ENCODE data around the gene CCT7. TPM values are rescaled to one million over a fixed set of nuclear protein-coding genes. Genes with fewer than 3 reads are reported as not detected.

The CCT7 gene
- polyA plus RNA-seq, 1 of the 3 experiments (the other 2 are of a cell fraction): 369 TPM

- no peak within 1 kb of the TSS for H3K9ac ChIP-seq
- H3F3A ChIP-seq (replicated peaks; ENCODE audit: insufficient read depth): no peaks in the 10 kb centered on the region
- peaks cover 0 to 15% of the 10 kb centered on the region in 2 experiments; a peak in 1 of 4 replicates for H3K4me1 ChIP-seq (ENCODE audit: control insufficient read depth in 1 of 2, insufficient read depth in 2 of 2, low read depth in 1 of 2, low read length in 1 of 2)
- peak within 1 kb of the TSS; percentile 89 for H3K4me2 ChIP-seq
- peak within 1 kb of the TSS; percentile 35; the same call in 1 of the 2 replicates for H2AFZ ChIP-seq (ENCODE audit: low read depth)
- no peaks in the 10 kb centered on the region for H3K9me2 ChIP-seq
- no peaks in the 10 kb centered on the region for H3K9me3 ChIP-seq
- peaks cover 5% of the 10 kb centered on the region; the same call in 1 of the 2 replicates for H4K20me1 ChIP-seq (ENCODE audit: insufficient read depth)
- no peaks in the 10 kb centered on the region for H3K36me3 ChIP-seq (replicated peaks in 1 of 2; ENCODE audit: control insufficient read depth in 1 of 2, insufficient read depth in 2 of 2, low read length in 1 of 2)
- ChIA-PET CTCF (interaction anchor here (1.0 to 4.7 kb wide), 3 partner anchors 26 to 116 kb away, joined by 3 to 27 read pairs (median 9); partner anchors contain the start of genes CCT7 and PRADC1), POLR2A (no interaction called here)
- no peak within 1 kb of the TSS for H3K27ac ChIP-seq (ENCODE audit: low read depth in 2 of 2, low read length in 1 of 2)
- peak within 1 kb of the TSS; percentile 51 to 62 for H3K4me3 ChIP-seq (ENCODE audit: low read depth in 2 of 2, low read length in 1 of 2)
- whole genome bisulfite sequencing (ENCODE audit: low lambda C conversion rate): 2% methylated on average over 16 of the region's 45 CpGs
- peaks cover 54% of the 10 kb centered on the region for H3K27me3 ChIP-seq (ENCODE audit: insufficient read depth)
- TF ChIP-seq NRF1 (IDR thresholded peaks at IDR 0.05; ENCODE audit: low read depth, low read length) (peak; percentile 23; the same call in 1 of the 2 replicates), REST (IDR thresholded peaks at IDR 0.05; ENCODE audit: low read depth, low read length) (0 out of 2 replicates have a peak, but pooled peaks have one; percentile 6), RAD21 (IDR thresholded peaks at IDR 0.05; ENCODE audit: low read length) (no peak), GABPA (IDR thresholded peaks at IDR 0.05; ENCODE audit: low read depth) (no peak), SIN3A (IDR thresholded peaks at IDR 0.05; ENCODE audit: borderline replicate concordance, low read depth, low read length) (no peak), TAF1 (IDR thresholded peaks at IDR 0.05; ENCODE audit: borderline replicate concordance, low read depth, low read length) (no peak), MXI1 (IDR thresholded peaks at IDR 0.05; ENCODE audit: low read depth, low read length) (0 out of 2 replicates have a peak, but pooled peaks have one; percentile 23), CHD2 (IDR thresholded peaks at IDR 0.05; ENCODE audit: low read length, partially characterized antibody) (peak; percentile 36)
- no peaks in the 10 kb centered on the region for H3K79me2 ChIP-seq (ENCODE audit: insufficient read depth)
- peak; percentile 93 for DNase-seq
Observed at GRCh38 chr2:73293534-73294171, 59.5 kb downstream of the CCT7 start, which contains the start of gene EGR4. Gene EGR4 (minus strand): TSS chr2:73293548. CDS start chr2:73293317, 231 bp downstream.

GRCh38 chr2:73294239-73294638 is 60.1 kb downstream of the CCT7 start:
- DNase-seq: no peak
- Histone ChIP-seq H3K4me2 (no peak overlapping the region), H4K20me1 (ENCODE audit: insufficient read depth) (peaks cover 5% of the 10 kb centered on the region; the same call in 1 of the 2 replicates), H3K9me2 (no peaks in the 10 kb centered on the region), H3K79me2 (ENCODE audit: insufficient read depth) (no peaks in the 10 kb centered on the region), H3K27me3 (ENCODE audit: insufficient read depth) (peaks cover 54% of the 10 kb centered on the region), H3K9ac (no peak overlapping the region), H3K4me1 (ENCODE audit: control insufficient read depth in 1 of 2, insufficient read depth in 2 of 2, low read depth in 1 of 2, low read length in 1 of 2) (peaks cover 0 to 15% of the 10 kb centered on the region in 2 experiments; a peak in 1 of 4 replicates), H3F3A (replicated peaks; ENCODE audit: insufficient read depth) (no peaks in the 10 kb centered on the region), H3K27ac (ENCODE audit: low read depth in 2 of 2, low read length in 1 of 2) (no peak overlapping the region), H3K9me3 (no peaks in the 10 kb centered on the region), H3K36me3 (replicated peaks in 1 of 2; ENCODE audit: control insufficient read depth in 1 of 2, insufficient read depth in 2 of 2, low read length in 1 of 2) (no peaks in the 10 kb centered on the region), H3K4me3 (ENCODE audit: low read depth in 2 of 2, low read length in 1 of 2) (no peak overlapping the region), H2AFZ (ENCODE audit: low read depth) (no peak overlapping the region)
- ChIA-PET CTCF (interaction anchor here (1.0 to 4.7 kb wide), 2 partner anchors 26 to 61 kb away, joined by 3 to 27 read pairs; partner anchors contain the start of genes CCT7 and PRADC1), POLR2A (no interaction called here)
- WGBS (ENCODE audit: low lambda C conversion rate): 32% methylated on average over 2 of the region's 2 CpGs
- TF ChIP-seq YY1 (IDR thresholded peaks at IDR 0.05; ENCODE audit: low read depth) (no peak), SIN3A (IDR thresholded peaks at IDR 0.05; ENCODE audit: borderline replicate concordance, low read depth, low read length) (no peak), MXI1 (IDR thresholded peaks at IDR 0.05; ENCODE audit: low read depth, low read length) (no peak), MEF2A (IDR thresholded peaks at IDR 0.05; ENCODE audit: borderline replicate concordance, low read depth) (no peak), RCOR1 (IDR thresholded peaks at IDR 0.05; ENCODE audit: low read length) (no peak), GABPA (IDR thresholded peaks at IDR 0.05; ENCODE audit: low read depth) (no peak), REST (IDR thresholded peaks at IDR 0.05; ENCODE audit: low read depth, low read length) (no peak), FOXJ3 (CRISPR knock-in tag; IDR thresholded peaks at IDR 0.05) (no peak), TCF12 (IDR thresholded peaks at IDR 0.05) (no peak), RXRA (IDR thresholded peaks at IDR 0.05; ENCODE audit: borderline replicate concordance, low read depth) (no peak)
- TF ChIP-seq, protein P1, sequence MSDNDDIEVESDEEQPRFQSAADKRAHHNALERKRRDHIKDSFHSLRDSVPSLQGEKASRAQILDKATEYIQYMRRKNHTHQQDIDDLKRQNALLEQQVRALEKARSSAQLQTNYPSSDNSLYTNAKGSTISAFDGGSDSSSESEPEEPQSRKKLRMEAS (IDR thresholded peaks at IDR 0.05; ENCODE audit: low read depth): no peak
- TF ChIP-seq, protein P2, sequence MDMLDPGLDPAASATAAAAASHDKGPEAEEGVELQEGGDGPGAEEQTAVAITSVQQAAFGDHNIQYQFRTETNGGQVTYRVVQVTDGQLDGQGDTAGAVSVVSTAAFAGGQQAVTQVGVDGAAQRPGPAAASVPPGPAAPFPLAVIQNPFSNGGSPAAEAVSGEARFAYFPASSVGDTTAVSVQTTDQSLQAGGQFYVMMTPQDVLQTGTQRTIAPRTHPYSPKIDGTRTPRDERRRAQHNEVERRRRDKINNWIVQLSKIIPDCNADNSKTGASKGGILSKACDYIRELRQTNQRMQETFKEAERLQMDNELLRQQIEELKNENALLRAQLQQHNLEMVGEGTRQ (IDR thresholded peaks at IDR 0.05; ENCODE audit: borderline replicate concordance, low read depth, low read length): no peak
